Naive B cell (primary cell): Measurements from ENCODE around the gene GDI1. TPM values are rescaled to one million over a fixed set of nuclear protein-coding genes. Genes with fewer than 3 reads are reported as not detected.

Experiments
- ATAC-seq, 2 donors: fragments of 150-1000 bp; cut with Tn5 transposase; 2 replicates each; pipeline ENCODE4 v1.10.0; 2021; ENCODE audit warnings: low read depth in 2 of 2, mild to moderate bottlenecking in 2 of 2, moderate library complexity in 2 of 2
- DNase-seq: peaks from one replicate; pipeline ENCODE4 v3.0.0; 2022
- H3K27ac Mint-ChIP-seq, 6 donors: one replicate each; pipeline ENCODE4 v1.8.0; 2020 to 2022; ENCODE audit warnings: mild to moderate bottlenecking in 6 of 6, mixed read lengths in 6 of 6, moderate library complexity in 5 of 6, inconsistent platforms in 2 of 6
- H3K27me3 Mint-ChIP-seq, 3 donors: one replicate each; pipeline ENCODE4 v1.8.0; 2021 to 2022; ENCODE audit warnings: mixed read lengths in 3 of 3, mild to moderate bottlenecking in 1 of 3
- H3K36me3 Mint-ChIP-seq, 2 donors: one replicate each; pipeline ENCODE4 v1.8.0; 2020 to 2022; ENCODE audit warnings: mixed read lengths in 2 of 2, inconsistent platforms in 1 of 2, mild to moderate bottlenecking in 1 of 2
- H3K4me1 Mint-ChIP-seq, 3 donors: one replicate each; pipeline ENCODE4 v1.8.0; 2020 to 2022; ENCODE audit warnings: mixed read lengths in 3 of 3, inconsistent platforms in 1 of 3, mild to moderate bottlenecking in 1 of 3, moderate library complexity in 1 of 3
- H3K4me3 Mint-ChIP-seq, 8 donors: one replicate each; pipeline ENCODE4 v1.8.0; 2020 to 2022; ENCODE audit warnings: mild to moderate bottlenecking in 8 of 8, mixed read lengths in 8 of 8, moderate library complexity in 8 of 8, inconsistent platforms in 2 of 8
- H3K9me3 Mint-ChIP-seq, 7 donors: one replicate each; pipeline ENCODE4 v1.8.0; 2020 to 2022; ENCODE audit warnings: mixed read lengths in 7 of 7, mild to moderate bottlenecking in 5 of 7, inconsistent platforms in 2 of 7, moderate library complexity in 1 of 7
- polyA plus RNA-seq, 6 donors: library from polyadenylated mRNA; unstranded; fragments of 300-500 nt; fragmentation: Illumina TruSeq; gene quantifications; one replicate each; pipeline ENCODE4 v1.2.3, GENCODE V29; 2021; ENCODE audit warnings: low read depth in 6 of 6

Gene GDI1
- polyA plus RNA-seq, 6 donors from 2014 or later = 28.4 to 44.3 (median 35.5) TPM

- peak overlapping the region in 1 of 8 donors; percentile 83 for H3K4me3 Mint-ChIP-seq
- peaks cover 0 to 1% (median 0%) of the 10 kb centered on the region in 7 donors for H3K9me3 Mint-ChIP-seq
- no peaks in the 10 kb centered on the region for H3K36me3 Mint-ChIP-seq
- no peak for DNase-seq
- peak overlapping the region in 2 of 6 donors; percentile 42 to 94 for H3K27ac Mint-ChIP-seq
- H3K27me3 Mint-ChIP-seq = no peaks in the 10 kb centered on the region
- no peak for ATAC-seq
- peaks cover 7 to 19% (median 8%) of the 10 kb centered on the region in 3 donors for H3K4me1 Mint-ChIP-seq
These were observed 39.9 kb downstream of the GDI1 start for GRCh38 chrX:154476821-154477220.

- peak overlapping the region in 4 of 6 donors; percentile 79 to 98 (median 88) for H3K27ac Mint-ChIP-seq
- no peaks in the 10 kb centered on the region for H3K36me3 Mint-ChIP-seq
- peaks cover 14 to 26% (median 15%) of the 10 kb centered on the region in 3 donors for H3K4me1 Mint-ChIP-seq
- DNase-seq (no peak), ATAC-seq (no peak)
- peaks cover 0 to 1% (median 0%) of the 10 kb centered on the region in 7 donors for H3K9me3 Mint-ChIP-seq
- H3K4me3 Mint-ChIP-seq = peak overlapping the region; percentile 79 to 93 (median 85)
- H3K27me3 Mint-ChIP-seq = no peaks in the 10 kb centered on the region
These were observed 41.0 kb downstream of the GDI1 start for GRCh38 chrX:154477891-154478477.

GRCh38 chrX:154478728-154479622 is 42.0 kb downstream of the GDI1 start, which contains the start of gene LAGE3:
TSS of gene LAGE3 (minus strand) at chrX:154479281. CDS start at chrX:154478915, 366 bp downstream.
- Mint-ChIP-seq H3K27me3 (no peaks in the 10 kb centered on the region), H3K9me3 (peaks cover 0 to 1% (median 0%) of the 10 kb centered on the region in 7 donors), H3K4me3 (peak within 1 kb of the TSS; percentile 79 to 93 (median 88)), H3K36me3 (no peaks in the 10 kb centered on the region), H3K27ac (peak within 1 kb of the TSS; percentile 94 to 98 (median 97)), H3K4me1 (peaks cover 14 to 26% (median 20%) of the 10 kb centered on the region in 3 donors)
- ATAC-seq (peak; percentile 85 to 86), DNase-seq (peak; percentile 93)

DNA sequence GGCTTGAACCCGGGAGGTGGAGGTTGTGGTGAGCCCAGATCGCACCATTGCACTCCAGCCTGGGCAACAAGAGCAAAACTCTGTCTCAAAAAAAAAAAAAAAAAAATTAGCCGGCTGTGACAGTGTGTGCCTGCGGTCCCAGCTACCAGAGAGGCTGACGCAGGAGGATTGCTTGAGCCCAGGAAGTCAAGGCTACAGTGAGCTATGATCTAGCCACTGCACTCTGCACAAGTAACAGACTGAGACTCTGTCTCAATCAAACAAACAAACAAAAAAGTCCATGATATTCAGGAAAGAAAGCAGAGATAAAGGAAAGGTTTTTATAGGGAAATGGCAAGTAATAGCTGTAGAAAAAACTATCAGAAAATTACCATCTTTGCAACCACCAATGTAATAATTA is 44.2 kb downstream of the GDI1 start:
- H3K9me3 Mint-ChIP-seq = peaks cover 0 to 1% (median 0%) of the 10 kb centered on the region in 7 donors
- peaks cover 14 to 30% (median 20%) of the 10 kb centered on the region in 3 donors for H3K4me1 Mint-ChIP-seq
- H3K36me3 Mint-ChIP-seq = no peaks in the 10 kb centered on the region
- DNase-seq (no peak), ATAC-seq (no peak)
- H3K27me3 Mint-ChIP-seq = no peaks in the 10 kb centered on the region
- no peak overlapping the region for H3K27ac Mint-ChIP-seq
- H3K4me3 Mint-ChIP-seq = peak overlapping the region in 2 of 8 donors; percentile 38 to 43

GRCh38 chrX:154481911-154482601 is 45.1 kb downstream of the GDI1 start:
- Mint-ChIP-seq H3K4me3 (peak overlapping the region in 3 of 8 donors; percentile 12 to 53 (median 35)), H3K27ac (no peak overlapping the region), H3K9me3 (peaks cover 0 to 1% (median 0%) of the 10 kb centered on the region in 7 donors), H3K4me1 (peaks cover 14 to 29% (median 20%) of the 10 kb centered on the region in 3 donors), H3K36me3 (no peaks in the 10 kb centered on the region), H3K27me3 (no peaks in the 10 kb centered on the region)
- no peak for ATAC-seq
- no peak for DNase-seq

- ATAC-seq = no peak
These were observed 45.8 kb downstream of the GDI1 start for GRCh38 chrX:154482786-154483185.

DNA sequence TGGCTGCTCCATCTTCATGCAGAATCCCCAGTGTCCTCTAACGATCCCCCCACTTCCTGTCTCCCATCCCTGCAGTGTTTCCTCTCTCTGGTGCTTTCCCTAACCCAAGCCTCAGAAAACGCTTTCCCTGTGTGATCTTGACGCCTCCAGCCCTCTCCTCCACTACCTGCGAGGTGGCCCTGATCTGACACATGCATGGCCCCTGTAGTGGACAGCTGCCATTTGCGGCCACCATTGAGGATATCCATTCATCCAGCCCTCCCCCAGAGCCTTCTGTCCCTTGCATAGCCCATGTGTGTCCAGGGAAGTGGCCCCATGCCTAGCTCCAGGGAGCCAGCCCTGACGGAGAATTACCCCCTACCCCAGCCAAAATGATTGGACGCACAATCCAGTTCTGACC is 46.4 kb downstream of the GDI1 start:
- no peak for DNase-seq
- no peak for ATAC-seq
- peak overlapping the region in 2 of 8 donors; percentile 47 to 72 for H3K4me3 Mint-ChIP-seq
- H3K27me3 Mint-ChIP-seq = no peaks in the 10 kb centered on the region
- peak overlapping the region in 2 of 6 donors; percentile 60 to 78 for H3K27ac Mint-ChIP-seq
- H3K36me3 Mint-ChIP-seq = no peaks in the 10 kb centered on the region
- H3K4me1 Mint-ChIP-seq = peaks cover 18 to 30% (median 24%) of the 10 kb centered on the region in 3 donors
- H3K9me3 Mint-ChIP-seq = peaks cover 0 to 1% (median 0%) of the 10 kb centered on the region in 7 donors

More at GRCh38 chrX:154482786-154483185, 45.8 kb downstream of the GDI1 start:
- Mint-ChIP-seq H3K4me1 (peaks cover 14 to 29% (median 21%) of the 10 kb centered on the region in 3 donors), H3K36me3 (no peaks in the 10 kb centered on the region), H3K27ac (no peak overlapping the region), H3K27me3 (no peaks in the 10 kb centered on the region), H3K4me3 (peak overlapping the region in 1 of 8 donors; percentile 47), H3K9me3 (peaks cover 0 to 1% (median 0%) of the 10 kb centered on the region in 7 donors)
- DNase-seq = no peak

GRCh38 chrX:154484255-154485149 is 47.5 kb downstream of the GDI1 start:
- Mint-ChIP-seq H3K4me1 (peaks cover 20 to 32% (median 22%) of the 10 kb centered on the region in 3 donors), H3K4me3 (peak overlapping the region in 4 of 8 donors; percentile 32 to 78 (median 53)), H3K9me3 (no peaks in the 10 kb centered on the region), H3K27ac (peak overlapping the region in 1 of 6 donors; percentile 72), H3K27me3 (no peaks in the 10 kb centered on the region), H3K36me3 (no peaks in the 10 kb centered on the region)
- ATAC-seq (no peak), DNase-seq (no peak)

- DNase-seq = no peak
These were observed 48.4 kb downstream of the GDI1 start for GRCh38 chrX:154485150-154486051.

GRCh38 chrX:154486052-154486395 is 49.1 kb downstream of the GDI1 start:
- DNase-seq = peak; percentile 33
- H3K27me3 Mint-ChIP-seq = no peaks in the 10 kb centered on the region
- no peaks in the 10 kb centered on the region for H3K36me3 Mint-ChIP-seq
- H3K9me3 Mint-ChIP-seq = peaks cover 0 to 1% (median 0%) of the 10 kb centered on the region in 7 donors
- H3K4me1 Mint-ChIP-seq = peaks cover 25 to 36% (median 25%) of the 10 kb centered on the region in 3 donors
- no peak for ATAC-seq
- peak overlapping the region in 3 of 8 donors; percentile 58 to 73 (median 67) for H3K4me3 Mint-ChIP-seq
- no peak overlapping the region for H3K27ac Mint-ChIP-seq

More at GRCh38 chrX:154485150-154486051, 48.4 kb downstream of the GDI1 start:
- H3K4me3 Mint-ChIP-seq = peak overlapping the region; percentile 58 to 86 (median 72)
- H3K9me3 Mint-ChIP-seq = no peaks in the 10 kb centered on the region
- peaks cover 23 to 32% (median 25%) of the 10 kb centered on the region in 3 donors for H3K4me1 Mint-ChIP-seq
- peak overlapping the region in 3 of 6 donors; percentile 47 to 77 (median 66) for H3K27ac Mint-ChIP-seq
- no peak for ATAC-seq
- no peaks in the 10 kb centered on the region for H3K27me3 Mint-ChIP-seq
- no peaks in the 10 kb centered on the region for H3K36me3 Mint-ChIP-seq

DNA sequence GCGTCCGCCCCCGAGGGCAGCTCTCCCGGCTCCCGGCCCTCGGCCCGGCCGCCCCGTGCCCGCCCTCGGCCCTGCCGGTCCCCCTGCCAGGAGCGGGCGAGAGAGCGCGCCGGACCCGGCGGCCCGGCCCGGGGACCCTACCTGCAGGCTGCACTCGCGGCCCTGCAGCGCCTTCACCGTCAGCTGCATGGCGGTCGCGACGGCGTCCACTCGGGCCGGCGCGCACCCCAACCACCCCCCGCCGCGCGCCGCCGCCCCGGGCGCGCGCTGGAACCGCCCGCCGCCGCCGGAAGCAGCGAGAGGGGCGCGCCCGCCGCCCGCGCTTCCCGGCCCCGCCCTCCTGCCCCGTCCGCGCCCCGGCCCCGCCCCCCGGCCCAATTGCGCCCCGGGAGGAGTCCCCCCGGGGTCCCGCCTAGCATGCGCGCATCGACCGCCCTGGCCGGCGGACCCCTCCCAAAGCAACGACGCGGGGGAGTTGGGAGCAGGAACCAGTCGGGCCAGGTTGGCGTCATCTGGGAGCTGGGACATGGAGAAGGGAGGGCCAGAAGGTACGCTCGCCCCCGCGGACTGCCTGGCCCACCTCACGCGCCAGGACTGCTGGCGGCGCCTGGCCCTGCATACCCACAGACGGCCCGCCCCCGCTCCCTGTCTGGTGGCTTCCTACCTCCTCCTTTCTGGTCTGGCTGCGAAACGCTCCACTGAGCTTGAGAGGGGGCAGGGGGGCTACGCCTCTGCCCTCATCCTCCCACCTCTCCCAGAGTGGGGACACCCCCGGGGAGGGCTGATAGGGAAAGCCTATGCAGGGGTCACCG is 49.6 kb downstream of the GDI1 start, which contains the start of gene UBL4A:
TSS of gene UBL4A (minus strand) at position 220 of the 812 bp plus-strand sequence. CDS start at position 189, 31 bp downstream.
- Mint-ChIP-seq H3K36me3 (no peaks in the 10 kb centered on the region), H3K27ac (peak within 1 kb of the TSS in 5 of 6 donors; percentile 59 to 91 (median 76)), H3K9me3 (peaks cover 0 to 3% (median 0%) of the 10 kb centered on the region in 7 donors)

More for the DNA sequence above, 49.6 kb downstream of the GDI1 start, which contains the start of gene UBL4A:
- Mint-ChIP-seq H3K4me3 (peak within 1 kb of the TSS; percentile 73 to 91 (median 89)), H3K4me1 (peaks cover 29 to 40% (median 30%) of the 10 kb centered on the region in 3 donors), H3K27me3 (no peaks in the 10 kb centered on the region)
- peak; percentile 59 for DNase-seq
- ATAC-seq = peak; percentile 18 to 32
